Measurements from ENCODE around the gene LOC101059915.
A peak's percentile ranks its signal among the peaks of the same experiment; 100 is the strongest.
"Not testable (repeated sequence)": the region's sequence is repeated elsewhere in the genome, so short reads cannot be mapped to it uniquely, and the experiment has no call there.

LOC101059915 gene

DNA sequence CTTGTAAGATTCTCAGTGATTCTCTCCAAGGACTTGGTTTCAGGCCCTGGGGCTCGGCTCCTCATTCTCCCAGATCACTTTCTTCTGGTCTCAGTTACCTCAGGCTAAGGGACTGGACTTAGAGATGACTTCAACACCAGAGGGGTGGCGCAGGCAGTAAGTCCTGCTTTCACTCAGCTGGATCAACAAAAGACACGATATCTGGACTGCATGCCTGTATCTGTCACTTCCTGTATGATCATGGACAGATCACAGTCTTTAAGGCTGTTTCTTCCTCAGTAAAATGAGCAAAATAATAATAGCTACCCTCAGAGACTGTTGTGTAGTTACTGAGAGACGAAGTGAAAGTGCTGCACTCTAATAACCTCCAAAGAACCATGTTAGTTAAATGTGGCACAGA lies 29.5 kb upstream of the LOC101059915 start:
- H3K36me3 Mint-ChIP-seq (ENCODE audit: low read depth) = no peaks in the 10 kb centered on the region
- no peaks in the 10 kb centered on the region for H3K27me3 Mint-ChIP-seq
- no peak overlapping the region for H3K27ac Mint-ChIP-seq
- intact Hi-C loops (cut with DNase I, micrococcal nuclease) = no loop called here
- H3K4me3 ChIP-seq (ENCODE audit: low read length) = no peak overlapping the region
- POLR2A ChIA-PET = interaction anchor here (2.2 kb wide), 1 partner anchor 15 kb away, joined by 8 read pairs; no protein-coding TSS in a partner anchor
- peak in 1 of 14 experiments; percentile 7 for DNase-seq
- TF ChIP-seq, protein P1, sequence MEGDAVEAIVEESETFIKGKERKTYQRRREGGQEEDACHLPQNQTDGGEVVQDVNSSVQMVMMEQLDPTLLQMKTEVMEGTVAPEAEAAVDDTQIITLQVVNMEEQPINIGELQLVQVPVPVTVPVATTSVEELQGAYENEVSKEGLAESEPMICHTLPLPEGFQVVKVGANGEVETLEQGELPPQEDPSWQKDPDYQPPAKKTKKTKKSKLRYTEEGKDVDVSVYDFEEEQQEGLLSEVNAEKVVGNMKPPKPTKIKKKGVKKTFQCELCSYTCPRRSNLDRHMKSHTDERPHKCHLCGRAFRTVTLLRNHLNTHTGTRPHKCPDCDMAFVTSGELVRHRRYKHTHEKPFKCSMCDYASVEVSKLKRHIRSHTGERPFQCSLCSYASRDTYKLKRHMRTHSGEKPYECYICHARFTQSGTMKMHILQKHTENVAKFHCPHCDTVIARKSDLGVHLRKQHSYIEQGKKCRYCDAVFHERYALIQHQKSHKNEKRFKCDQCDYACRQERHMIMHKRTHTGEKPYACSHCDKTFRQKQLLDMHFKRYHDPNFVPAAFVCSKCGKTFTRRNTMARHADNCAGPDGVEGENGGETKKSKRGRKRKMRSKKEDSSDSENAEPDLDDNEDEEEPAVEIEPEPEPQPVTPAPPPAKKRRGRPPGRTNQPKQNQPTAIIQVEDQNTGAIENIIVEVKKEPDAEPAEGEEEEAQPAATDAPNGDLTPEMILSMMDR (IDR thresholded peaks at IDR 0.05) = no peak
- peak; percentile 32 for ATAC-seq (ENCODE audit: poor library complexity)
- CTCF ChIA-PET = interaction anchor here (2.9 kb wide), 1 partner anchor 15 kb away, joined by 11 read pairs; no protein-coding TSS in a partner anchor
- no peak overlapping the region for H3K4me3 Mint-ChIP-seq
- no peaks in the 10 kb centered on the region for H3K27me3 ChIP-seq (ENCODE audit: control insufficient read depth in 1 of 2, insufficient read depth in 2 of 2, low read length in 2 of 2)
- no peaks in the 10 kb centered on the region for H3K9me3 ChIP-seq (ENCODE audit: control insufficient read depth in 1 of 2, insufficient read depth in 1 of 2, low read length in 2 of 2)
- peaks cover 40% of the 10 kb centered on the region for H3K4me1 ChIP-seq (ENCODE audit: insufficient read depth, low read length)
- H3K4me1 Mint-ChIP-seq (ENCODE audit: low read depth) = peaks cover 17% of the 10 kb centered on the region
- no peaks in the 10 kb centered on the region for H3K9me3 Mint-ChIP-seq
- peak overlapping the region in 1 of 2 donors; percentile 44 for H3K27ac ChIP-seq (ENCODE audit: low read depth in 1 of 2, low read length in 2 of 2)
- H3K36me3 ChIP-seq (ENCODE audit: insufficient read depth, low read length) = no peaks in the 10 kb centered on the region

DNA sequence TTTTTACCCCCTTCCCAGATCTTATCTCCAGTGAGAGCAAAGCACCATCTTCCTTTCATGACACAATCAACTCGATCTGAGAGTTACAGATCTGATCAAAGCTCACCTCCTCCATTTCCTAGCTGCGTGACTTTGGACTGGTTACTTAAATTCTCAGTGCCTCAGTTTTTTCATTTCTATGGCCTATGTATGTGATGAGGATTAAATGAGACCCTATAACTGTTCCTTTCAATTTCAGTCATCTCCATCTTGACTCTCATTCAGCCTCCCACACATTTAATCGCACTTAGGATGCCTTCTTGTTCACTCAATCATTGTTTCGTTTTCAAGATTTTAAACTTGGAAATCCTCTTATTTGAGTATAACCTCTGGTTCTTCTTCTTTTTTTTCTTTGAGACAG lies 28.9 kb upstream of the LOC101059915 start:
- no peak overlapping the region for H3K27ac Mint-ChIP-seq
- ATAC-seq (ENCODE audit: poor library complexity) = no peak
- Histone ChIP-seq H3K36me3 (ENCODE audit: insufficient read depth, low read length) (no peaks in the 10 kb centered on the region), H3K4me3 (ENCODE audit: low read length) (no peak overlapping the region), H3K27ac (ENCODE audit: low read depth in 1 of 2, low read length in 2 of 2) (peak overlapping the region in 1 of 2 donors; percentile 44), H3K4me1 (ENCODE audit: insufficient read depth, low read length) (peaks cover 40% of the 10 kb centered on the region), H3K9me3 (ENCODE audit: control insufficient read depth in 1 of 2, insufficient read depth in 1 of 2, low read length in 2 of 2) (no peaks in the 10 kb centered on the region), H3K27me3 (ENCODE audit: control insufficient read depth in 1 of 2, insufficient read depth in 2 of 2, low read length in 2 of 2) (no peaks in the 10 kb centered on the region)
- TF ChIP-seq, protein P1 (IDR thresholded peaks at IDR 0.05) = no peak
- ChIA-PET CTCF (interaction anchor here (0.6 to 2.9 kb wide), 2 partner anchors 15 to 86 kb away, joined by 3 to 11 read pairs; no protein-coding TSS in a partner anchor), POLR2A (interaction anchor here (2.2 kb wide), 1 partner anchor 15 kb away, joined by 8 read pairs; no protein-coding TSS in a partner anchor)
- H3K4me1 Mint-ChIP-seq (ENCODE audit: low read depth) = peaks cover 17% of the 10 kb centered on the region
- no peaks in the 10 kb centered on the region for H3K27me3 Mint-ChIP-seq
- no peaks in the 10 kb centered on the region for H3K36me3 Mint-ChIP-seq (ENCODE audit: low read depth)
- intact Hi-C loops (cut with DNase I, micrococcal nuclease) = no loop called here
- H3K9me3 Mint-ChIP-seq = no peaks in the 10 kb centered on the region
- H3K4me3 Mint-ChIP-seq = no peak overlapping the region
- DNase-seq = peak in 1 of 14 experiments; percentile 5

DNA sequence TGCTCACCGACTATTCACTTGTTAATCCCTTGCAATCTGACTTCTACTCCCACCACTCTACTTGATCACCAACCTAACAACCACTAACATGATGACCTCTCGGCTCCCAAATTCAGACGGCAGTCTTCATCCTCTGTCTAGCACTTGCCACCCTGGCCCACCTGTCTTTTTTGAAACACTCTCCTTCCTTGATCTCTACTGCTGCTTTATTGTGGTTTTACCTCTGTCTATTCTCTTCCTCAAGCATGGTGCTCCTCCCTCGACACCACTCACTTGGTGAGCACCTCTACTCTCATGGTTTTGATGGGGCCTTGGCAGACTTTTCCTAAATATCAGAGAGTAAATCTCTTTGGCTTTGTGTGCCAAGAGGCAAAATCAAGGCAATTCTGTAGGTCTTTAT lies 27.3 kb upstream of the LOC101059915 start:
- ATAC-seq (ENCODE audit: poor library complexity) (peak; percentile 50), DNase-seq (peak in 2 of 14 experiments; percentile 32 to 60)
- no peaks in the 10 kb centered on the region for H3K27me3 Mint-ChIP-seq
- intact Hi-C loops (cut with DNase I, micrococcal nuclease) = no loop called here
- peaks cover 17% of the 10 kb centered on the region for H3K4me1 Mint-ChIP-seq (ENCODE audit: low read depth)
- H3K4me1 ChIP-seq (ENCODE audit: insufficient read depth, low read length) = peaks cover 42% of the 10 kb centered on the region
- no peak overlapping the region for H3K27ac ChIP-seq (ENCODE audit: low read depth in 1 of 2, low read length in 2 of 2)
- H3K9me3 ChIP-seq (ENCODE audit: control insufficient read depth in 1 of 2, insufficient read depth in 1 of 2, low read length in 2 of 2) = no peaks in the 10 kb centered on the region
- ChIA-PET POLR2A (no interaction called here), CTCF (no interaction called here)
- no peak overlapping the region for H3K27ac Mint-ChIP-seq
- H3K4me3 ChIP-seq (ENCODE audit: low read length) = no peak overlapping the region
- no peaks in the 10 kb centered on the region for H3K27me3 ChIP-seq (ENCODE audit: control insufficient read depth in 1 of 2, insufficient read depth in 2 of 2, low read length in 2 of 2)
- no peaks in the 10 kb centered on the region for H3K36me3 Mint-ChIP-seq (ENCODE audit: low read depth)
- no peaks in the 10 kb centered on the region for H3K36me3 ChIP-seq (ENCODE audit: insufficient read depth, low read length)
- TF ChIP-seq, protein P1 (IDR thresholded peaks at IDR 0.05) = no peak
- no peaks in the 10 kb centered on the region for H3K9me3 Mint-ChIP-seq
- no peak overlapping the region for H3K4me3 Mint-ChIP-seq

DNA sequence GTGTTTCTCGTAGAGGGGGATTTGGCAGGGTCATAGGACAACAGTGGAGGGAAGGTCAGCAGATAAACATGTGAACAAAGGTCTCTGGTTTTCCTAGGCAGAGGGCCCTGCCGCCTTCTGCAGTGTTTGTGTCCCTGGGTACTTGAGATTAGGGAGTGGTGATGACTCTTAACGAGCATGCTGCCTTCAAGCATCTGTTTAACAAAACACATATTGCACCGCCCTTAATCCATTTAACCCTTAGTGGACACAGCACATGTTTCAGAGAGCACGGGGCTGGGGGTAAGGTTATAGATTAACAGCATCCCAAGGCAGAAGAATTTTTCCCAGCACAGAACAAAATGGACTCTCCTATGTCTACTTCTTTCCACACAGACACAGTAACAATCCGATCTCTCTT lies 22.9 kb upstream of the LOC101059915 start:
- CTCF ChIA-PET; H3K36me3 ChIP-seq (ENCODE audit: insufficient read depth, low read length); POLR2A ChIA-PET; H3K9me3 Mint-ChIP-seq; H3K4me1 Mint-ChIP-seq (ENCODE audit: low read depth); H3K27me3 Mint-ChIP-seq; H3K4me3 ChIP-seq (ENCODE audit: low read length); H3K36me3 Mint-ChIP-seq (ENCODE audit: low read depth); H3K27ac ChIP-seq (ENCODE audit: low read depth in 1 of 2, low read length in 2 of 2); DNase-seq; H3K27ac Mint-ChIP-seq; H3K4me3 Mint-ChIP-seq; ATAC-seq (ENCODE audit: poor library complexity); intact Hi-C loops (cut with DNase I, micrococcal nuclease); H3K27me3 ChIP-seq (ENCODE audit: control insufficient read depth in 1 of 2, insufficient read depth in 2 of 2, low read length in 2 of 2); H3K9me3 ChIP-seq (ENCODE audit: control insufficient read depth in 1 of 2, insufficient read depth in 1 of 2, low read length in 2 of 2): not testable (repeated sequence)
- H3K4me1 ChIP-seq (ENCODE audit: insufficient read depth, low read length) = peaks cover 13% of the 10 kb centered on the region
